WERI-Rb-1 (cell line): ENCODE measurements around the gene LYST.

Source experiments
- DNase-seq: peaks from one replicate; pipeline ENCODE4 v3.0.0-alpha.2; 2020
- H3K27ac ChIP-seq: fragments of 250-450 bp; sonication (Bioruptor Pico); 2 replicates; pipeline ENCODE4 v1.5.1; 2020; ENCODE audit warnings: mild to moderate bottlenecking, moderate library complexity
- H3K27me3 ChIP-seq: fragments of 250-450 bp; sonication (Bioruptor Pico); 2 replicates; pipeline ENCODE4 v1.5.1; 2021; ENCODE audit warnings: mild to moderate bottlenecking, low read depth, moderate library complexity; ENCODE audit not compliant: insufficient read depth, severe bottlenecking
- H3K36me3 ChIP-seq: fragments of 250-450 bp; sonication (Bioruptor Pico); 2 replicates; pipeline ENCODE4 v1.5.1; 2020; ENCODE audit warnings: mild to moderate bottlenecking, moderate library complexity
- H3K4me3 ChIP-seq: 2 replicates; pipeline ENCODE4 v1.5.1; 2011; ENCODE audit warnings: low read depth, mild to moderate bottlenecking, control low read depth, low read length
- H3K9me3 ChIP-seq: fragments of 250-450 bp; sonication (Bioruptor Pico); 2 replicates; pipeline ENCODE4 v1.5.1; 2021; ENCODE audit warnings: mild to moderate bottlenecking, moderate library complexity; ENCODE audit not compliant: severe bottlenecking
- CTCF ChIP-seq: IDR thresholded peaks from 2 replicates; pipeline ENCODE4 v1.5.1; 2011; ENCODE audit warnings: low read depth, mild to moderate bottlenecking, control low read depth, inconsistent platforms, low read length

LYST gene

GRCh38 chr1:235864931-235865525 lies 1.7 kb downstream of the LYST start:
- H3K27ac ChIP-seq, result no peak overlapping the region
- no peak for DNase-seq
- no peaks in the 10 kb centered on the region for H3K27me3 ChIP-seq
- H3K9me3 ChIP-seq, result no peaks in the 10 kb centered on the region
- H3K36me3 ChIP-seq, result no peaks in the 10 kb centered on the region
- no peak for TF ChIP-seq CTCF
- no peak overlapping the region for H3K4me3 ChIP-seq

- no peak for TF ChIP-seq CTCF
- H3K36me3 ChIP-seq, result no peaks in the 10 kb centered on the region
- no peak overlapping the region for H3K4me3 ChIP-seq
- H3K27ac ChIP-seq, result no peak overlapping the region
- H3K9me3 ChIP-seq, result no peaks in the 10 kb centered on the region
- no peaks in the 10 kb centered on the region for H3K27me3 ChIP-seq
- DNase-seq, result no peak
Measured at GRCh38 chr1:235864469-235864868, 2.2 kb downstream of the LYST start.

GRCh38 chr1:235863699-235864093 lies 3.0 kb downstream of the LYST start:
- H3K36me3 ChIP-seq, result no peaks in the 10 kb centered on the region
- H3K9me3 ChIP-seq, result no peaks in the 10 kb centered on the region
- TF ChIP-seq CTCF, result no peak
- H3K27ac ChIP-seq, result no peak overlapping the region
- DNase-seq, result peak; percentile 40
- H3K27me3 ChIP-seq, result no peaks in the 10 kb centered on the region
- H3K4me3 ChIP-seq, result no peak overlapping the region

- TF ChIP-seq CTCF, result no peak
- no peak for DNase-seq
- Histone ChIP-seq H3K36me3 (no peaks in the 10 kb centered on the region), H3K27ac (no peak overlapping the region), H3K4me3 (no peak overlapping the region), H3K27me3 (no peaks in the 10 kb centered on the region), H3K9me3 (no peaks in the 10 kb centered on the region)
Measured at GRCh38 chr1:235861857-235862256, 4.8 kb downstream of the LYST start.

- Histone ChIP-seq H3K9me3 (no peaks in the 10 kb centered on the region), H3K27me3 (no peaks in the 10 kb centered on the region), H3K4me3 (no peak overlapping the region), H3K27ac (no peak overlapping the region), H3K36me3 (no peaks in the 10 kb centered on the region)
- TF ChIP-seq CTCF, result no peak
- DNase-seq, result no peak
Measured at GRCh38 chr1:235860829-235861228, 5.9 kb downstream of the LYST start.

- Histone ChIP-seq H3K36me3 (no peaks in the 10 kb centered on the region), H3K27me3 (no peaks in the 10 kb centered on the region), H3K27ac (no peak overlapping the region), H3K4me3 (no peak overlapping the region), H3K9me3 (no peaks in the 10 kb centered on the region)
- DNase-seq, result no peak
- no peak for TF ChIP-seq CTCF
Measured at GRCh38 chr1:235859789-235860188, 6.9 kb downstream of the LYST start.
